Testis (tissue), 3 donors: Measurements from ENCODE around the gene ZNF521. TPM values are rescaled to one million over a fixed set of nuclear protein-coding genes. Genes with fewer than 3 reads are reported as not detected.

ENCODE experiments used
- DNase-seq: peaks from one replicate; pipeline ENCODE4 v3.0.0-alpha.2; 2019
- H3K27ac ChIP-seq, 2 donors: fragments of 200-600 bp; sonication (generic); one replicate each; pipeline ENCODE4 v1.5.1; 2019
- H3K27me3 ChIP-seq: fragments of 200-600 bp; sonication (generic); one replicate; pipeline ENCODE4 v1.5.1; 2019
- H3K36me3 ChIP-seq: fragments of 200-600 bp; sonication (generic); one replicate; pipeline ENCODE4 v1.5.1; 2017; ENCODE audit warnings: low read depth; ENCODE audit errors: missing control alignments
- H3K4me1 ChIP-seq: fragments of 200-600 bp; sonication (generic); one replicate; pipeline ENCODE4 v1.5.1; 2019
- H3K4me3 ChIP-seq, 2 donors: fragments of 200-600 bp; sonication (generic); one replicate each; pipeline ENCODE4 v1.5.1; 2017 to 2019
- H3K9me3 ChIP-seq: fragments of 200-600 bp; sonication (generic); one replicate; pipeline ENCODE4 v1.5.1; 2017
- CTCF ChIP-seq, 3 experiments: fragments of 450-650 bp in 2 of 3; fragments of 200-600 bp in 1 of 3; sonication (generic) in 1 of 3; IDR thresholded peaks; one replicate each; pipeline ENCODE4 v1.5.1; 2016 to 2019; ENCODE audit warnings: antibody characterized with exemption in 3 of 3, mild to moderate bottlenecking in 2 of 3, moderate library complexity in 1 of 3
- POLR2A ChIP-seq: fragments of 450-650 bp; IDR thresholded peaks from one replicate; pipeline ENCODE4 v1.6.1; 2017; ENCODE audit warnings: antibody characterized with exemption, mild to moderate bottlenecking, moderate library complexity
- WGBS, 2 donors: methylation state at CpG; one replicate each; pipeline ENCODE4 v1.1.5; 2018; 5-methylcytosine and 5-hydroxymethylcytosine counted together
- intact Hi-C: fragments of 100-400 bp; cut with DNase I; formaldehyde crosslinking; loops from one replicate; pipeline ENCODE4 v1.15.1; 2023; ENCODE audit warnings: low total_unique reads
- polyA plus RNA-seq: library from polyadenylated mRNA; stranded (reverse); fragments of 350-450 nt; fragmentation: Illumina TruSeq; extraction: RNeasy Lipid Tissue Mini Kit (QIAGEN cat#74804); gene quantifications from one replicate; pipeline ENCODE4 v1.2.3, GENCODE V29; 2014; ENCODE audit warnings: low read depth, low replicate concordance; ENCODE audit not compliant: insufficient read depth
- total RNA-seq, 2 donors: library from RNA; depleted of rRNA; stranded (reverse); fragments of >200 nt; gene quantifications; one replicate each; pipeline ENCODE4 v1.2.3, GENCODE V29; 2016

The ZNF521 gene
- total and polyA plus RNA-seq, 3 donors from 2014 or later = 8.7 to 46.9 (median 34.7) TPM

DNA sequence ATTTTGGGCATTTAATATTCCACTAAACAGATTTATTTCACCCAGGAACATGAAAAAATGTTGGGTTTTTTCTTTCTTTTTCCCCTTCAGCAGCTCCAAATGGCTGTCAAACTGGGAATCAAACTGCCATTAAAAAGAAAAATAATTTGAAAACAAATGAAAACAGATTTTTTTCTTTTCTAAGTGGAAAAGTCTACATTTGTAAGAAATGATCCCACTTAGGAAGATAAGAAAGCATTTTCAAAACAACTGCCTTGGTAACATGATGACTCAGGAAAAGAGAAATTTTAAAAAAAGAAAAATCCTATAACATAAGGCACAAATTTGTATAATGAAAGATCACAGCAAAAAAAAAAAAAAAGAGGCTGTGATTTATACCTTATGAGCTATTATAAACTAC, 20.0 kb downstream of the ZNF521 start:
- H3K9me3 ChIP-seq = no peaks in the 10 kb centered on the region
- H3K4me1 ChIP-seq = peaks cover 6% of the 10 kb centered on the region
- DNase-seq = no peak
- no peak for TF ChIP-seq CTCF (IDR thresholded peaks at IDR 0.05)
- TF ChIP-seq POLR2A = no peak
- H3K27ac ChIP-seq = no peak overlapping the region
- no peak overlapping the region for H3K4me3 ChIP-seq
- intact Hi-C loops = no loop called here
- H3K36me3 ChIP-seq = no peaks in the 10 kb centered on the region
- no peaks in the 10 kb centered on the region for H3K27me3 ChIP-seq

GRCh38 chr18:25329783-25330182, 22.2 kb downstream of the ZNF521 start:
- peaks cover 9% of the 10 kb centered on the region for H3K4me1 ChIP-seq
- H3K36me3 ChIP-seq = no peaks in the 10 kb centered on the region
- no peak for DNase-seq
- no peak overlapping the region for H3K4me3 ChIP-seq
- no peak overlapping the region for H3K27ac ChIP-seq
- no peaks in the 10 kb centered on the region for H3K27me3 ChIP-seq
- H3K9me3 ChIP-seq = no peaks in the 10 kb centered on the region
- WGBS, 2 donors = 64 to 77% methylated on average over 1 of the region's 1 CpG
- TF ChIP-seq POLR2A (no peak), CTCF (IDR thresholded peaks at IDR 0.05) (no peak)
- intact Hi-C loops = no loop called here

DNA sequence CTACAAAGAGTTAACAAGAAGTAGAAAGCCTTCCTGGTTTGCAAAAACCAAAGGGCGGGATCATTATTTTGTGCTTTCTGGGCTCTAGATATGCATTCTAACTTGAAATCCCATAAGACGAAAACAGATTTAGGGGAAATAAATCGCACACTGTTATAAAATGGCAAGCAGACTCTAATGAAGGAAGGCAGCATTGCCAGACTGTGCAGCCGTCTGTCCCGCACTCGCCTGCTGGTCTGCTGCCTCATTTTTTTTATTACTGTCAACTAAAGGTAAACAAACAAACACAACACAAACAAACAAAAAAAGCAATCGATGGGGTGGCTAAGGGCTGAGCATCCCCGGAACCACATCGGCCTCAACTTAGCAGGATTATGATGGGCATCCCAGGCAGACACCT, 24.4 kb downstream of the ZNF521 start:
- no peak for DNase-seq
- intact Hi-C loops = no loop called here
- WGBS, 2 donors = 35 to 38% methylated on average over 9 of the region's 9 CpGs
- TF ChIP-seq CTCF (IDR thresholded peaks at IDR 0.05) = no peak
- H3K4me1 ChIP-seq = peaks cover 9% of the 10 kb centered on the region
- H3K4me3 ChIP-seq = no peak overlapping the region
- no peaks in the 10 kb centered on the region for H3K36me3 ChIP-seq
- no peaks in the 10 kb centered on the region for H3K9me3 ChIP-seq
- H3K27me3 ChIP-seq = no peaks in the 10 kb centered on the region
- peak overlapping the region in 1 of 2 donors; percentile 33 for H3K27ac ChIP-seq

DNA sequence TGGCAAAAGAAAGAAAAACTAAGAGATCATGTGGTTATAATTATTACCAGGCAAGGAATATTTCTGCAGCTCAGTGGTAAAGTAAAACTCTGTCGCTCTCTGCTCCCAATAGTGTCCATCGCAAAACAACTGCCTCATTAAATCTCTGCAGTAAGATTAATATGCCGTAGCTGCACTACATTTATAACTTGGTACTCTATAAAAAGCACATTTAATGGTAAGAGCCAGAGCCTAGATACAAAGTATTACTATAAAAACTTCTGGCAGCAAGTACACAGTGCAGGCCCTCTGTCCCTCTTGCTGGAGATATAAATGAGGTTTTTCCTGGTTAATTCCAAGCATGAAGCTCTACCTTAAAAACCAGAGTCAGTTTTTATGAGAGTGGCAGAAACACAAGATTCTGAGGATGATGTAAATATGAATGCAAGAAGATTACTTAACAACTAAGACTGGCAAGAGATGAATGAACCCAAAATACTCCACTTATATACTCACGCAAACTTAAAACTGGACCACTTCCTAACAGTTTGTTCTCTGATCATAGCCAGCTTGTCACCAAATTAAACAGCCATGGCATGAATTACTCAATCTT, 25.5 kb downstream of the ZNF521 start:
- no peak overlapping the region for H3K27ac ChIP-seq

More for the DNA sequence above, 25.5 kb downstream of the ZNF521 start:
- H3K27me3 ChIP-seq = no peaks in the 10 kb centered on the region
- TF ChIP-seq CTCF (IDR thresholded peaks at IDR 0.05) = no peak
- no peak for TF ChIP-seq POLR2A
- no peaks in the 10 kb centered on the region for H3K9me3 ChIP-seq
- no peak for DNase-seq
- H3K36me3 ChIP-seq = no peaks in the 10 kb centered on the region
- intact Hi-C loops = no loop called here
- 45 to 52% methylated on average over 4 of the region's 4 CpGs for WGBS, 2 donors
- no peak overlapping the region for H3K4me3 ChIP-seq
- H3K4me1 ChIP-seq = peaks cover 9% of the 10 kb centered on the region
